ENCODE data around the gene ROR1.

The ROR1 gene

GRCh38 chr1:63971557-63971956, 197.7 kb downstream of the ROR1 start:
- ATAC-seq, result no peak
- TF ChIP-seq ISL1 (CRISPR knock-in tag; IDR thresholded peaks at IDR 0.05) (peak; percentile 71), ZFP30 (CRISPR knock-in tag; IDR thresholded peaks at IDR 0.05) (no peak)

DNA sequence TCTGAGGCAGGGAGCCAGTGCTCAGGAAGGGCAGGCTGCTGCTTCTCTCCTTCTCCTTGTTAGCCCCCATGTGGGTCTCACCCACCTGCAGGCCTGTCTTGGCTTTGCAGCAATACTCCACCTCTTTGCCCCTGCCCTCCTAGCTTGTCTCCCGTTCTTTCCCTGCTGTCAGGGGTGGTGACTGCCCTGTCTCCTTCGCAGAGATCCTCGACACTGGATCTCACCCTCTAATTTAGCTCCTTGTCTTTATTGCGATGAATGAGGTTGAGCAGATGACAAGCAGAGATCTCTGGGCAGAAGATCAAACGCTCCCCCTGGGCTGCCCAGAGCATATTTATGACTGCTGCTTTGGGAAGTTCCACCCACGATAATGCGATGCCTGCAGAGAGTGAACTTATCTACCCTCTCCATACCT, 199.2 kb downstream of the ROR1 start:
- no peak for ATAC-seq
- TF ChIP-seq ISL1 (CRISPR knock-in tag; IDR thresholded peaks at IDR 0.05), result peak; percentile 75
- TF ChIP-seq GLIS3 (CRISPR knock-in tag; IDR thresholded peaks at IDR 0.05), result no peak

DNA sequence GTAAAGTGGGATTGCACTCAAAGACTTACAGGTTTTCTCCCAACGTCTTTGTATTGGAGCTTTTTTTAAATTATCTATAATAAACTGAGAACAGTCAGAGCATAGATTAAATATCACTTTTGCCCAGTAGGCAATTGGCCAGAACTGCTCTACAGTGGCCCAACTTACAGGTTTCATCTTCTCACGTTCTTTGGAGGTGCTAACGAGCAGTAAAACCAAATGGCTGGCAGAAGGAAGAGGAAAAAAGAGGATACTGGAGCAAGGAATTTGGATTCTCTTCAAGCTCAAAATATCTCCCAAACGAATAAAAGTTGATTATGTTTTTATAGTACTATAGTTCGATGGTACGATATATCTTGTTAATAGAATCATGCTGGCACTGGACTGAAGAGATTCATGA, 201.1 kb downstream of the ROR1 start:
- no peak for TF ChIP-seq CREB5 (CRISPR knock-in tag; IDR thresholded peaks at IDR 0.05; ENCODE audit: low read depth)
- no peak for TF ChIP-seq ZNF8 (CRISPR knock-in tag; IDR thresholded peaks at IDR 0.05)
- TF ChIP-seq ZNF565 (CRISPR knock-in tag; conservative IDR thresholded peaks at IDR 0.05; ENCODE audit: low read depth), result no peak
- no peak for TF ChIP-seq BACH2 (CRISPR knock-in tag; IDR thresholded peaks at IDR 0.05; ENCODE audit: borderline replicate concordance)
- TF ChIP-seq ISL1 (CRISPR knock-in tag; IDR thresholded peaks at IDR 0.05), result no peak
- TF ChIP-seq OSR1 (CRISPR knock-in tag; IDR thresholded peaks at IDR 0.05), result no peak
- TF ChIP-seq ZNF70 (CRISPR knock-in tag; IDR thresholded peaks at IDR 0.05), result no peak
- TF ChIP-seq ZC3H10 (CRISPR knock-in tag; IDR thresholded peaks at IDR 0.05), result no peak
- TF ChIP-seq PPARA (CRISPR knock-in tag; IDR thresholded peaks at IDR 0.05; ENCODE audit: borderline replicate concordance), result no peak
- TF ChIP-seq CSRNP3 (CRISPR knock-in tag; IDR thresholded peaks at IDR 0.05), result no peak
- no peak for TF ChIP-seq GLIS3 (CRISPR knock-in tag; IDR thresholded peaks at IDR 0.05)
- no peak for ATAC-seq

DNA sequence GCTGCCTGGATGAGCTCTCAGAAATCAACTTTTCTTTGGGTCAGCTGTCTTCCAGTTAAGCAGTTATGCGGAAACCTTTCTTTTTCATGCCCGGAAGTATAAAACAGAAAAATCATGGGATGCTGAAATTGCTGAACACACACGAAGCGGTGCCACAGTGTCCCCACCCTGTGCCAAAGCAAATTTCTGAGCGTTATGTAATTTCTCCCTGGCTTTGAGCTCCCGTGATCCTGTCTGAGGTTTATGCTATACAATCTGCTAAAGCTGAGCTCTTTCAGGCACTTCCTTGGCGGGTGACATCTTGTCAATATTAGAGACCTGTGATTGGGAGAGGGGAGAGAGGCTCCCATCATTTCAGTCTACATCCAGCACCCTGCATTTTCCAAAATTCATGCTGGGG, 201.7 kb downstream of the ROR1 start:
- ATAC-seq, result no peak
- TF ChIP-seq OSR1 (CRISPR knock-in tag; IDR thresholded peaks at IDR 0.05) (no peak), ZNF70 (CRISPR knock-in tag; IDR thresholded peaks at IDR 0.05) (no peak), ESRRG (CRISPR knock-in tag; IDR thresholded peaks at IDR 0.05) (no peak), TSHZ2 (CRISPR knock-in tag; IDR thresholded peaks at IDR 0.05) (no peak), POU6F1 (CRISPR knock-in tag; IDR thresholded peaks at IDR 0.05; ENCODE audit: borderline replicate concordance, low read depth) (no peak), ISL1 (CRISPR knock-in tag; IDR thresholded peaks at IDR 0.05) (no peak), GLIS3 (CRISPR knock-in tag; IDR thresholded peaks at IDR 0.05) (no peak), ZFP30 (CRISPR knock-in tag; IDR thresholded peaks at IDR 0.05) (no peak), ARNTL (CRISPR knock-in tag; IDR thresholded peaks at IDR 0.05; ENCODE audit: borderline replicate concordance, low read depth) (no peak), BACH2 (CRISPR knock-in tag; IDR thresholded peaks at IDR 0.05; ENCODE audit: borderline replicate concordance) (no peak)
- TF ChIP-seq, protein P1, sequence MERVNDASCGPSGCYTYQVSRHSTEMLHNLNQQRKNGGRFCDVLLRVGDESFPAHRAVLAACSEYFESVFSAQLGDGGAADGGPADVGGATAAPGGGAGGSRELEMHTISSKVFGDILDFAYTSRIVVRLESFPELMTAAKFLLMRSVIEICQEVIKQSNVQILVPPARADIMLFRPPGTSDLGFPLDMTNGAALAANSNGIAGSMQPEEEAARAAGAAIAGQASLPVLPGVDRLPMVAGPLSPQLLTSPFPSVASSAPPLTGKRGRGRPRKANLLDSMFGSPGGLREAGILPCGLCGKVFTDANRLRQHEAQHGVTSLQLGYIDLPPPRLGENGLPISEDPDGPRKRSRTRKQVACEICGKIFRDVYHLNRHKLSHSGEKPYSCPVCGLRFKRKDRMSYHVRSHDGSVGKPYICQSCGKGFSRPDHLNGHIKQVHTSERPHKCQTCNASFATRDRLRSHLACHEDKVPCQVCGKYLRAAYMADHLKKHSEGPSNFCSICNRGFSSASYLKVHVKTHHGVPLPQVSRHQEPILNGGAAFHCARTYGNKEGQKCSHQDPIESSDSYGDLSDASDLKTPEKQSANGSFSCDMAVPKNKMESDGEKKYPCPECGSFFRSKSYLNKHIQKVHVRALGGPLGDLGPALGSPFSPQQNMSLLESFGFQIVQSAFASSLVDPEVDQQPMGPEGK (CRISPR knock-in tag; IDR thresholded peaks at IDR 0.05; ENCODE audit: borderline replicate concordance), result no peak

DNA sequence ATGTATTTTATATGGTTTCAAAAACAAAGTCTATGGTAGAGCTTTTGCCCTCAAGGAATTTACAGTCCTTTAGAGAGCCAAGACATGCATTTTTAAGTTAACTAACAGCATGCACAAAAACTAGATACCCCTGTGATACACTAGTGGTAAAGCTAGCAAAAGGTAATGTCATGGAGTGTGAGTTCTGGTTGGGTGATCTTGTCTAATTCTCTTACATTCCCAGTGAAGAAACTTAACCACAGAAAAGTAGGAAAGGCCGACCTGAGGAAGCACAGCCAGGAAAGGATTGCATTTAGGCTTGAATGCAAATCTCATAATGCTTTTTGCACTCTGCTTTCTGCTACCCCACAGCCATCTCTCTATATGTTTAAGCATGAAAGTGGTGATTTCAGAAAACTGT, 202.2 kb downstream of the ROR1 start:
- TF ChIP-seq ZFP30 (CRISPR knock-in tag; IDR thresholded peaks at IDR 0.05), result no peak
- no peak for TF ChIP-seq ARNTL (CRISPR knock-in tag; IDR thresholded peaks at IDR 0.05; ENCODE audit: borderline replicate concordance, low read depth)
- TF ChIP-seq TSHZ2 (CRISPR knock-in tag; IDR thresholded peaks at IDR 0.05), result no peak
- no peak for TF ChIP-seq PPARA (CRISPR knock-in tag; IDR thresholded peaks at IDR 0.05; ENCODE audit: borderline replicate concordance)
- TF ChIP-seq ZNF8 (CRISPR knock-in tag; IDR thresholded peaks at IDR 0.05), result no peak
- TF ChIP-seq CSRNP3 (CRISPR knock-in tag; IDR thresholded peaks at IDR 0.05), result no peak
- no peak for TF ChIP-seq OSR1 (CRISPR knock-in tag; IDR thresholded peaks at IDR 0.05)
- ATAC-seq, result no peak

Data from SK-N-SH treated with all-trans-retinoic acid at 6 μM for 48 hours (cell line).